Mesenteric fat pad (tissue), 1 donor: ENCODE data around the gene CHPF2. TPM values are rescaled to one million over a fixed set of nuclear protein-coding genes. Genes with fewer than 3 reads are reported as not detected.
A peak's percentile ranks its signal among the peaks of the same experiment; 100 is the strongest.

ENCODE experiments used
- DNase-seq: peaks from one replicate; pipeline ENCODE4 v3.0.0-alpha.2; 2020; ENCODE audit warnings: low spot score
- long read RNA-seq: library from polyadenylated mRNA; unstranded; transcript quantifications from one replicate; pipeline ENCODE4 v2.0.0, GENCODE V29; 2020
- total RNA-seq: library from RNA; stranded (reverse); fragmentation: NEBNext Ultra II Directional; extraction: Animal tissue kit (Norgen Biotek cat#: 25700); gene quantifications from one replicate; pipeline ENCODE4 v1.2.1, GENCODE V29; 2021
- donor health status: DM: yes; HTN: yes; CAD: no.

Gene CHPF2
- 42.1 TPM for total RNA-seq
- long read RNA-seq, transcript CHPF2-201 (4 exons, 3,978 nt), result major isoform, 24 of 52 reads
- long read RNA-seq, partial matches to known transcripts, result 18 of 52 reads
- long read RNA-seq, other reads (novel, unspliced or antisense), result 10 of 52 reads

GRCh38 chr7:151232091-151232916 lies at the start of gene CHPF2:
Gene CHPF2, plus strand, starts transcription at chr7:151232483. Its CDS starts 1,529 bp downstream, at chr7:151234012.
- peak; percentile 98 for DNase-seq

- DNase-seq, result peak; percentile 9
Observed at GRCh38 chr7:151185762-151186639, 46.3 kb upstream of the CHPF2 start.

- DNase-seq, result no peak
Observed at GRCh38 chr7:151186640-151187408, 45.5 kb upstream of the CHPF2 start, which contains the start of gene ASB10. Gene ASB10, minus strand, starts transcription at chr7:151187250. Its CDS starts 120 bp downstream, at chr7:151187130.

- DNase-seq, result no peak
Observed at GRCh38 chr7:151187409-151188251, 44.7 kb upstream of the CHPF2 start.

DNA sequence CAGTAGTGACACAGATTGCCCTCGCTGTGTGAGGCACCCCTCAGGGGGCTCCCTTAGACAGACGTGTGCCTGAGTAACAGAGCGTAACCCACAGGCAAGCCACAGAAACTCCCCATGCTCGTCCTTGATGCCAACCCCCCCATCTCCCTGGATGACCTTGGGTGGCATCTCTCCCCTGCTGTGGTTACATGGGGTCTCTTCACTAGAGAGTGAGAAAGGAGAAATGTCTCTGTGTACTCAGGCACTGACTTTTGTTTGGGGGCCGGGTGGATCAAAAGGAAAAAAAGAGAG lies 44.1 kb upstream of the CHPF2 start:
- DNase-seq, result no peak

DNA sequence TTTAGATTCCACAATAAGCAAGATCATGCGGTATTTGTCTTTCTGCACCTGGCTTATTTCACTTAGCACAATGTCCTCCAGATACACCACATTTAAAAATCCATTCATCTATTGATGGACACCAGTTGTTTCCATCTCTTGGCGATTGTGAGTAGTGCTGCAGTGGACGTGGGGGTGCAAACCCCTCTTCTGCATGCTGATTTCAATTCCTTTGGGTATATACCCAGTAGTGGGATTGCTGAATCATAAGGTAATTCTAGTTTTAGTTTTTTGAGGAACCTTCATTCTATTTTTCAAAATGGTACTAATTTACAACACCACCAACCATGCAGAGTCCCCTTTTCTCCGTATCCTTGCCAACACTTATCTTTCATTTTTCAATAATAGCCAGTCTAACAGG lies 43.2 kb upstream of the CHPF2 start:
- no peak for DNase-seq

- DNase-seq, result no peak
Observed at GRCh38 chr7:151191544-151191943, 40.7 kb upstream of the CHPF2 start.

- no peak for DNase-seq
Observed at GRCh38 chr7:151192002-151192539, 40.2 kb upstream of the CHPF2 start.

GRCh38 chr7:151193203-151193978 lies 38.9 kb upstream of the CHPF2 start:
- no peak for DNase-seq

DNA sequence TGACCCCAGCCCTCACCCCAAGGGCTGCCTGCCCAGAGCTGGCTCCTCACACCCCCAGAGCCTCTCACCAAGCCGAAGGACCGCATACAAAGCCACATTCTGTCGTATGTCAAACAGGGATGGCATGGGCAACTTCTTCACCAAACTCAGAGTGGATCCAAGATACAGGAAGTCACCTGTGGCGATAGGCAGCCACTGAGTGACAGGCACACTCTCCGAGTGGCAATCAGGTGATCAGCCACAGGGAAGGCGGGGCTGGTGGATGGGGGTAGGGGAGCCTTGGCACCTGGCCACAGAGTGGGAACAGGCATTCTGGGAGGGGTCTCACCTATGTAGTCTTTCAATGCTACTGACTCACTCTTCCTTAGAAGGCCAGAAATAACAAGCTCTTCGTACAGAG lies 38.1 kb upstream of the CHPF2 start:
- DNase-seq, result no peak

DNA sequence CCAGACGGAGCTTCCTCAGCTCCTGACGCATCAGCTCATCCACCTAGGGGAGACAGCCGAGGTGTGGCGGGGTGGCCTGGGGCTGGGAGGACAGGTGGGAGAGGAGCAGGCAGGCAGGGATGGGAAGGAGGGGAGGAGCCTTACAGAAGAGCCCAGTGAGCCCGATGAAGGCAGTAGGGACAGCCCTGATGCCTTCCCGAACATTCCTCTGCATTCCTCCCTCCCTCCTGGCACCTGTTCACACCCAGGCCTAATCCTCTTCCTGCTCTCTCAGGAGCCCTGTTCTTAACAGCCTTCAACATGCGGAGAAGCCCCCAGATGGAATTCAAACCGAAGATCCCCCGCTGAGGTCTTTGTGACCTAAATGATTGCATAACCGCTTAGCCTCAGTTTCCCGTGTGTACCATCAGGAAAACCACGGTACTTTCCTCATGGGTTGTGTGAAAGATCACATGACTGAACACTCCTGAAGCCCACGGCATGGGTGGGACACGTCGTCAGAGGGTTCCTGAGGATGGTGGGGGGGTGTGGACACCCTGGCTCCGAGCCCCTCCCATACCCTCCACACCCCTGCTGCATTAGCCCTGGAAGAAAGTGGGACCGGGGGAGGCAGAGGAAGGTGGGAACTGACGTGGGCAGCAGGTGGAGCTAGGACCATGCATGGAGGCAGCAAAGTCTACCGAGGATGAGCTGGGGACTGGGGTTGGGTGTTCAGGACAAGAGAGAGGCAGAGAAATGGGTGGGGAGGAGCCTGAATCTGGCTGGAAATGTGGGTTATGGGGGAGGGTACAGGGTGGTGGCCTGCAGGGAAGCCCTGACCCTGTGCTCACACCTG lies 36.5 kb upstream of the CHPF2 start:
- DNase-seq, result no peak

GRCh38 chr7:151197932-151198331 lies 34.4 kb upstream of the CHPF2 start:
- DNase-seq, result no peak

- no peak for DNase-seq
Observed at GRCh38 chr7:151198945-151199848, 33.1 kb upstream of the CHPF2 start.

- DNase-seq, result no peak
Observed at GRCh38 chr7:151201344-151201743, 30.9 kb upstream of the CHPF2 start.

DNA sequence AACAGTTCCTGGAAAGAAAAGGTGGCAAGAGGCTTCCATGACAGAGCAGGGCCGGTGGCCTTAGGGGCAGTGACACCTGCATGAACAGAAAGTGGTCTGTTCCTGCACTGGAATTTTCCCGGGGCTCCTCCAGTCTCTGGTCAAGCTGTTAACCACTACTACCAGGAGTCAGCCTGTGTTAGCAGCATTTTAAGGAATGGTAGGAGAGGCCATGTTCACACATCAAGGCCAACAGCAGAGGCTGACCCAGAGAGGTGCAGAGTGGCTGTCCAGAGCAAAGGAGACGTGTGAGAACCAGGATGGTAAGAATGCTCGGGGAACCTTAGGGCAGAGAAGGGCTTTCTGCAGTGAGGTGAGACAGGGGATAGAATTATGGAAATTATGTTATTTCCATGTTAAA lies 30.5 kb upstream of the CHPF2 start:
- DNase-seq, result no peak

DNA sequence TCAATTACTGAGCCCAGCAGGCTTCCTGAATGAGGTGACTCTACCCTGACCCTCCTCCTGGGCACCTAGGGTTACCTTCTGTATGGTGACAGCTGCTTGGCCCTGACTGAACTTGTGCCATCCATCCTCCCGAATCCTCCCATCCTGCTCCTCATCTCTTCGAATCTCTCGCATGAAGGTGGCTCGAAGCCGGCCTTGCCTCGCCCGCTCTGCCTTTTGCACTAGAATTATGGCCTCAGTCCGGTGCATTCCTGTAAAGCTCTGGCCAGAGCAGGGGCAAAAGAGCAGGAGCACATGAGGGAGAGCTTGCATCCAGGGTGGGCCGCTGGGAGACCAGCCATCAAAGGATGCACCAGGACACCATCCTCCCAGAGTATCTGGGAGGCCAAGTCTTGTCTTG lies 29.4 kb upstream of the CHPF2 start:
- DNase-seq, result no peak

DNA sequence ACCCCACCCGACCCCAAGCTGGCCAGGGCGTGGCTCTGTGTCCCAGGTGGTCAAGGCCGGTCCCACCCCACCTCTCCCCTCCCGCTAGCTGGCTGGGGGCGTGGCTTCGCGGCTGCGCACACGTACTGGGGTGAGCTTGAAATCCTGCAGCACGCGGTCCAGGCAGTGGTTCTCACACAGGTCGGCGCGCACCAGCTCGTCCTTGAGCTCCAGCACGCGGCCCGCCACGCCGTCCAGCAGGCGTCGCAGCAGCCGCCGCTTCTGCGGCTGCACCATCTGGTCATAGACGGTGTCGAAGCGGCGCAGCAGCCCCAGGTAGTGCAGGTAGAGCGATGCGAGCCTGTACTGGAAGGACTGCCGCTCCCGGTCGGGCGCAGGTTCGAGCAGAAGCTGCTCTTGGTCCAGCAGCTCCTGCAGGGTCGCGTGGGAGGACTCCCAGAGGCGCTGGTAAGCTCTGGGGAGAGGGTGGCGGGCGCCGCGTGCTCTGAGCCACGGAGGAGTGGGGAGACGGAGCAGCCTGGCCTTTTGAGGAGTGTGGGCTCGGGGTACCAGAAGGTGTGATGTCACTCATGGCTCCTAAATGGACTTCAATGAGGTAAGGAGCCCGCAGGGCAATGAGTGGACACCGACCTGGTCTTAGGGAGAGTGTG lies 27.8 kb upstream of the CHPF2 start:
- DNase-seq, result no peak
